H1 (cell line): ENCODE measurements around the gene C22orf42.

ENCODE experiments used
- BCL11A ChIP-seq, 2 experiments: IDR thresholded peaks; one replicate each; pipeline ENCODE4 v1.6.1; 2011; ENCODE audit warnings: low read depth in 2 of 2, low read length in 2 of 2, mild to moderate bottlenecking in 2 of 2
- BRCA1 ChIP-seq: IDR thresholded peaks from 2 replicates; pipeline ENCODE4 v1.6.1; 2012; ENCODE audit warnings: low read depth, low read length, improper control_type of control experiment
- CTBP2 ChIP-seq: IDR thresholded peaks from 2 replicates; pipeline ENCODE4 v1.7.0; 2011; ENCODE audit warnings: borderline replicate concordance, mild to moderate bottlenecking, moderate library complexity, mixed read lengths, low read length; ENCODE audit not compliant: insufficient read depth, insufficient read length
- EP300 ChIP-seq, 2 experiments: IDR thresholded peaks; 1 replicate in 1 of 2; 2 replicates in 1 of 2; pipeline ENCODE4 v1.6.1; 2011 to 2012; ENCODE audit warnings: low read depth in 2 of 2, low read length in 2 of 2, mild to moderate bottlenecking in 2 of 2, borderline replicate concordance in 1 of 2, inconsistent platforms in 1 of 2, moderate library complexity in 1 of 2
- EZH2 ChIP-seq: fragments of 200-600 bp; sonication (generic); IDR thresholded peaks from 2 replicates; pipeline ENCODE4 v1.7.1; 2012; ENCODE audit warnings: low read depth, mild to moderate bottlenecking, moderate library complexity, low read length, inconsistent platforms; ENCODE audit not compliant: severe bottlenecking
- GABPA ChIP-seq: IDR thresholded peaks from 2 replicates; pipeline ENCODE4 v1.6.1; 2011; ENCODE audit warnings: mild to moderate bottlenecking, low read length, moderate library complexity, borderline replicate concordance; ENCODE audit not compliant: insufficient read depth
- MAFK ChIP-seq: IDR thresholded peaks from 2 replicates; pipeline ENCODE4 v1.6.1; 2012; ENCODE audit warnings: low read depth, mild to moderate bottlenecking, improper control_type of control experiment, low read length
- POLR2AphosphoS5 ChIP-seq: IDR thresholded peaks from 2 replicates; pipeline ENCODE4 v1.6.1; 2011; ENCODE audit warnings: low read depth, low read length
- RNF2 ChIP-seq: fragments of 200-900, 300-1000 bp; sonication (generic); IDR thresholded peaks from 2 replicates; pipeline ENCODE4 v1.7.1; 2016; ENCODE audit warnings: borderline replicate concordance, low read depth, mild to moderate bottlenecking, antibody characterized with exemption, low read length; ENCODE audit not compliant: poor library complexity, severe bottlenecking; ENCODE audit errors: missing control alignments
- RXRA ChIP-seq: IDR thresholded peaks from 2 replicates; pipeline ENCODE4 v1.6.1; 2011; ENCODE audit warnings: low read depth, mild to moderate bottlenecking, low read length, moderate library complexity; ENCODE audit not compliant: insufficient read depth
- SAP30 ChIP-seq: fragments of 300-600 bp; sonication (generic); IDR thresholded peaks from 2 replicates; pipeline ENCODE4 v1.7.1; 2012; ENCODE audit warnings: low read length, moderate library complexity, mild to moderate bottlenecking, inconsistent platforms; ENCODE audit not compliant: insufficient read depth, insufficient replicate concordance
- SP1 ChIP-seq: IDR thresholded peaks from 2 replicates; pipeline ENCODE4 v1.6.1; 2011; ENCODE audit warnings: low read depth, low read length
- TF ChIP-seq, protein P1 (sequence below), 3 experiments: IDR thresholded peaks; 1 replicate in 2 of 3; 2 replicates in 1 of 3; pipeline versions ENCODE4 v1.5.1 to v1.6.1; 2011; ENCODE audit warnings: low read length in 3 of 3, mild to moderate bottlenecking in 3 of 3, inconsistent platforms in 2 of 3, low read depth in 1 of 3, moderate library complexity in 1 of 3; ENCODE audit not compliant: insufficient read depth in 1 of 3; ENCODE audit errors: control extremely low read depth in 1 of 3

DNA sequence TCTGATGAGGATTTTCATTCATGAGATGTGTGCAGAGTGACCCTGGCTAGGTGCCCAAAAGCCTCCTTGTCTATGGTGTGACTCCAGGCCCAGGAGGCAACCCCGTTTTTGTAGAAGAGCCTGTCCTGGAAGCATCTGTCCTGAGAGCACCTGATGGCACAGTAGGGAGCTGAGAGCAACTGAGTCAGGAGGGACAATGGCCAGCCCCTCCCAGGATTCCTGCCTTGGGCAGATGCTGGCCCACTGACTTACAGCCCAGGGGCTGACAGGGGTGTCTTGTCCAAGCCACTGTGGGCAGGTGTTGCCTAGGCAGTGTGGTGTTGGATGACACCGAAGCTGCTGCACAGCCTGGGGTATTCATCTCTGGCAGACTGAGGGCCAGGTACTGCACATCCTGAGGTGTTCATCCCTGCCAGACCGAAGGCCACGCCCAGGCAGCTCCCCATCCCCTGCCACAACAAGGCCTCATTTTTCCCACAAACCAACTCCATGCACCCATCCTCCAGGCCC, 48.9 kb upstream of the C22orf42 start:
- TF ChIP-seq POLR2AphosphoS5 (no peak), EZH2 (no peak), CTBP2 (no peak), GABPA (no peak), MAFK (no peak), SAP30 (no peak), BCL11A (IDR thresholded peaks at IDR 0.05; ENCODE audit: low read depth in 2 of 2, low read length in 2 of 2) (no peak), BRCA1 (no peak), SP1 (no peak), RNF2 (no peak), EP300 (IDR thresholded peaks at IDR 0.05; ENCODE audit: borderline replicate concordance in 1 of 2, low read depth in 2 of 2, low read length in 2 of 2) (no peak), RXRA (no peak)
- TF ChIP-seq, protein P1, sequence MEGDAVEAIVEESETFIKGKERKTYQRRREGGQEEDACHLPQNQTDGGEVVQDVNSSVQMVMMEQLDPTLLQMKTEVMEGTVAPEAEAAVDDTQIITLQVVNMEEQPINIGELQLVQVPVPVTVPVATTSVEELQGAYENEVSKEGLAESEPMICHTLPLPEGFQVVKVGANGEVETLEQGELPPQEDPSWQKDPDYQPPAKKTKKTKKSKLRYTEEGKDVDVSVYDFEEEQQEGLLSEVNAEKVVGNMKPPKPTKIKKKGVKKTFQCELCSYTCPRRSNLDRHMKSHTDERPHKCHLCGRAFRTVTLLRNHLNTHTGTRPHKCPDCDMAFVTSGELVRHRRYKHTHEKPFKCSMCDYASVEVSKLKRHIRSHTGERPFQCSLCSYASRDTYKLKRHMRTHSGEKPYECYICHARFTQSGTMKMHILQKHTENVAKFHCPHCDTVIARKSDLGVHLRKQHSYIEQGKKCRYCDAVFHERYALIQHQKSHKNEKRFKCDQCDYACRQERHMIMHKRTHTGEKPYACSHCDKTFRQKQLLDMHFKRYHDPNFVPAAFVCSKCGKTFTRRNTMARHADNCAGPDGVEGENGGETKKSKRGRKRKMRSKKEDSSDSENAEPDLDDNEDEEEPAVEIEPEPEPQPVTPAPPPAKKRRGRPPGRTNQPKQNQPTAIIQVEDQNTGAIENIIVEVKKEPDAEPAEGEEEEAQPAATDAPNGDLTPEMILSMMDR (IDR thresholded peaks at IDR 0.05; ENCODE audit: control extremely low read depth in 1 of 3, insufficient read depth in 1 of 3, low read depth in 1 of 3, low read length in 3 of 3), result no peak
